Endothelial cell of umbilical vein (primary cell): ENCODE data around the gene PDLIM3. TPM values are rescaled to one million over a fixed set of nuclear protein-coding genes. Genes with fewer than 3 reads are reported as not detected.

Source experiments
- BruUV-seq: library from RNA; stranded (reverse); fragments of 400-500 nt; replicated peaks from 2 replicates; lab custom pipeline; 2021; lab: Mats Ljungman, UMichigan
- CTCF ChIA-PET: fragments of 300-600, 350-600 bp; sonication (Branson Sonifier 250); formaldehyde crosslinking; loops from one replicate; lab custom pipeline; 2021; ENCODE audit warnings: antibody characterized with exemption, inconsistent platforms; lab: Charles Lee
- POLR2A ChIA-PET: fragments of 300-600, 350-600 bp; sonication (Branson Sonifier 250); formaldehyde crosslinking; loops from one replicate; lab custom pipeline; 2021; ENCODE audit warnings: antibody characterized with exemption, inconsistent platforms; lab: Charles Lee
- DNase-seq: peaks from one replicate; pipeline ENCODE4 v3.0.0-alpha.2; 2011; ENCODE audit warnings: low read depth, low spot score
- FAIRE-seq: peaks from 2 replicates; lab custom pipeline; 2011; peaks lifted over from hg19 to GRCh38; lab: Jason Lieb, UNC
- H2AFZ ChIP-seq: 2 replicates; pipeline ENCODE4 v1.6.0; 2012; ENCODE audit warnings: low read depth, low read length, control low read depth, inconsistent platforms
- H3K27ac ChIP-seq: 2 replicates; pipeline ENCODE4 v1.5.1; 2011; ENCODE audit warnings: low read depth, mild to moderate bottlenecking, control low read depth, low read length, moderate library complexity; ENCODE audit not compliant: insufficient read depth
- H3K27me3 ChIP-seq, 2 experiments: 2 replicates each; pipeline versions ENCODE4 v1.6.0 to v1.6.1; 2011; ENCODE audit warnings: low read length in 2 of 2, mixed read lengths in 1 of 2; ENCODE audit not compliant: control insufficient read depth in 2 of 2, insufficient read depth in 2 of 2
- H3K36me3 ChIP-seq, 2 experiments: 2 replicates in 1 of 2; 3 replicates in 1 of 2; pipeline ENCODE4 v1.5.1; 2011; ENCODE audit warnings: low read length in 2 of 2, mild to moderate bottlenecking in 1 of 2, moderate library complexity in 1 of 2; ENCODE audit not compliant: control insufficient read depth in 2 of 2, insufficient read depth in 2 of 2; ENCODE audit errors: extremely low read depth in 1 of 2
- H3K4me1 ChIP-seq: 3 replicates; pipeline ENCODE4 v1.5.1; 2011; ENCODE audit warnings: mild to moderate bottlenecking, low read length; ENCODE audit not compliant: control insufficient read depth, insufficient read depth; ENCODE audit errors: extremely low read depth
- H3K4me2 ChIP-seq: 2 replicates; pipeline ENCODE4 v1.6.1; 2011; ENCODE audit warnings: low read length, control low read depth, mixed read lengths; ENCODE audit not compliant: insufficient read depth
- H3K4me3 ChIP-seq, 3 experiments: fragments of 200-600 bp in 1 of 3; sonication (generic), shearing (Covaris generic) in 1 of 3; replicated peaks in 1 of 3; 2 replicates each; pipeline ENCODE4 v1.5.1; 2011 to 2016; ENCODE audit warnings: control low read depth in 3 of 3, low read length in 3 of 3, mild to moderate bottlenecking in 2 of 3, inconsistent platforms in 1 of 3, low read depth in 1 of 3, moderate library complexity in 1 of 3; ENCODE audit not compliant: insufficient read depth in 1 of 3
- H3K79me2 ChIP-seq: 2 replicates; pipeline ENCODE4 v1.6.0; 2012; ENCODE audit warnings: low read length, inconsistent platforms; ENCODE audit not compliant: control insufficient read depth, insufficient read depth
- H3K9ac ChIP-seq: replicated peaks from 2 replicates; pipeline ENCODE3; 2011; ENCODE audit warnings: low read length, control low read depth; ENCODE audit not compliant: insufficient read depth; ENCODE audit errors: extremely low read depth
- H3K9me1 ChIP-seq: replicated peaks from 3 replicates; pipeline ENCODE4 v1.6.0; 2011; ENCODE audit warnings: mild to moderate bottlenecking, low read length; ENCODE audit not compliant: control insufficient read depth, insufficient read depth; ENCODE audit errors: extremely low read depth
- H3K9me3 ChIP-seq: replicated peaks from 2 replicates; pipeline ENCODE4 v1.5.1; 2012; ENCODE audit warnings: low read length, inconsistent platforms; ENCODE audit not compliant: control insufficient read depth, insufficient read depth
- H4K20me1 ChIP-seq: replicated peaks from 2 replicates; pipeline ENCODE3; 2011; ENCODE audit warnings: mild to moderate bottlenecking, low read length; ENCODE audit not compliant: control insufficient read depth, insufficient read depth; ENCODE audit errors: extremely low read depth
- CTCF ChIP-seq, 2 donors: IDR thresholded peaks; 1 replicate in 1 of 2; 2 replicates in 1 of 2; pipeline ENCODE4 v1.5.1; 2011; ENCODE audit warnings: low read length in 2 of 2, mild to moderate bottlenecking in 2 of 2, moderate library complexity in 2 of 2, control low read depth in 1 of 2, inconsistent platforms in 1 of 2, low read depth in 1 of 2; ENCODE audit not compliant: insufficient read depth in 1 of 2; ENCODE audit errors: extremely low read depth in 1 of 2
- EZH2 ChIP-seq: IDR thresholded peaks from 2 replicates; pipeline ENCODE4 v1.6.1; 2012; ENCODE audit warnings: borderline replicate concordance, low read depth, mild to moderate bottlenecking, moderate library complexity, low read length, inconsistent platforms; ENCODE audit not compliant: severe bottlenecking
- FOS ChIP-seq: IDR thresholded peaks from 2 replicates; pipeline ENCODE4 v1.6.1; 2011; ENCODE audit warnings: mild to moderate bottlenecking, low read length, moderate library complexity, borderline replicate concordance; ENCODE audit not compliant: insufficient read depth
- GATA2 ChIP-seq: IDR thresholded peaks from 2 replicates; pipeline ENCODE4 v1.7.0; 2011; ENCODE audit warnings: low read depth, mild to moderate bottlenecking, moderate library complexity, mixed read lengths, low read length; ENCODE audit not compliant: insufficient read length, insufficient read depth
- JUN ChIP-seq: IDR thresholded peaks from 2 replicates; pipeline ENCODE4 v1.6.1; 2011; ENCODE audit warnings: borderline replicate concordance, low read depth; ENCODE audit not compliant: insufficient read length, insufficient read depth
- MAX ChIP-seq: IDR thresholded peaks from 2 replicates; pipeline ENCODE4 v1.6.1; 2011; ENCODE audit not compliant: insufficient read depth, insufficient read length
- MYC ChIP-seq: IDR thresholded peaks from one replicate; pipeline ENCODE4 v1.6.1; 2011; ENCODE audit warnings: mild to moderate bottlenecking, low read depth, low read length
- POLR2A ChIP-seq: IDR thresholded peaks from 2 replicates; pipeline ENCODE4 v1.6.1; 2012; ENCODE audit warnings: low read depth, mild to moderate bottlenecking, control low read depth, low read length
- POLR2AphosphoS5 ChIP-seq: IDR thresholded peaks from 2 replicates; pipeline ENCODE4 v1.6.1; 2012; ENCODE audit warnings: low read depth, mild to moderate bottlenecking, control low read depth, low read length, moderate library complexity; ENCODE audit not compliant: insufficient read depth
- dilution Hi-C: fragments of 300-500 bp; cut with MboI; formaldehyde crosslinking; loops from one replicate; pipeline ENCODE4 v1.15.0; 2019; ENCODE audit warnings: low sequenced_read_pairs; ENCODE audit not compliant: extremely low pct_ligation_motif_present
- intact Hi-C: fragments of 100-400 bp; cut with micrococcal nuclease; formaldehyde crosslinking; loops from one replicate; pipeline ENCODE4 v1.10.0; 2022
- polyA plus RNA-seq, 4 experiments: library from polyadenylated mRNA; depleted of rRNA in 3 of 4; stranded (reverse) in 3 of 4; unstranded in 1 of 4; fragments of >200 nt; gene quantifications; 2 replicates each; pipeline versions ENCODE4 v1.2.1 to v1.2.3, GENCODE V29; 2011 to 2012; ENCODE audit warnings: missing spikeins in 1 of 4
- total RNA-seq: library from RNA; stranded (reverse); gene quantifications from 2 replicates; pipeline ENCODE4 v1.2.3, GENCODE V29; 2021

PDLIM3 gene
- total and polyA plus RNA-seq, 2 donors (not counting 3 experiments of a cell fraction or from before 2014, with no cell fraction given): 9.7 to 17.6 TPM

DNA sequence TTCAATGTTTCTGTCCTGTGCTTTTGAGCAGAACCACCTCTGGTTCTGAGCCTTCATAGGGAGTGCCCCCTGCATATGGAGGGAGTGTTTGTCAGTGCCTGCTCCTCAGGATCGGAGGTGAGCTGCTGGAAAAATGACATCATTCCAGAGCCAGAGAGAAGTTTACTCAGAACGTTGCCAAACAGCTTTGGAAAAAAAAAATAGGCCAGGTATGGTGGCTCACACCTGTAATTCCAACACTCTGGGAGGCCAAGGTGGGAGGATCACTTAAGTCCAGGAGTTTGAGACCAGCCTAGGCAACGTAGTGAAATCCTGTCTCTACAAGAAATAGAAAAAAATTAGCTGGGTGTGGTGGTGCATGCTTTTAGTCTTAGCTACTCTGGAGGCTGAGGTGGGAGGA lies 27.2 kb upstream of the PDLIM3 start:
- H3K79me2 ChIP-seq: no peaks in the 10 kb centered on the region
- CTCF ChIA-PET: interaction anchor here (1.2 to 1.3 kb wide), 2 partner anchors 8 to 35 kb away, joined by 3 to 4 read pairs; no protein-coding TSS in a partner anchor
- FAIRE-seq (no peak), DNase-seq (no peak)
- no peak overlapping the region for H3K4me2 ChIP-seq
- TF ChIP-seq GATA2: no peak
- TF ChIP-seq POLR2A: no peak
- no peak for TF ChIP-seq MAX
- no peak for TF ChIP-seq POLR2AphosphoS5
- no peak for TF ChIP-seq CTCF (IDR thresholded peaks at IDR 0.05; ENCODE audit: extremely low read depth in 1 of 2, insufficient read depth in 1 of 2, low read depth in 1 of 2, low read length in 2 of 2)
- TF ChIP-seq MYC: no peak
- no peak for TF ChIP-seq EZH2
- TF ChIP-seq FOS: no peak
- TF ChIP-seq JUN: no peak
- H4K20me1 ChIP-seq: no peaks in the 10 kb centered on the region
- H3K9me1 ChIP-seq: no peaks in the 10 kb centered on the region
- no peaks in the 10 kb centered on the region for H3K36me3 ChIP-seq
- no peaks in the 10 kb centered on the region for H3K27me3 ChIP-seq
- intact Hi-C loops (no loop called here), dilution Hi-C loops (no loop called here)
- no peak overlapping the region for H2AFZ ChIP-seq
- POLR2A ChIA-PET: interaction anchor here (0.9 kb wide), 1 partner anchor 27 kb away, joined by 3 read pairs; the partner anchor contains the start of gene PDLIM3
- no peak overlapping the region for H3K4me3 ChIP-seq
- BruUV-seq: no TSS peak
- H3K9me3 ChIP-seq: no peaks in the 10 kb centered on the region
- peaks cover 24% of the 10 kb centered on the region for H3K4me1 ChIP-seq
- no peak overlapping the region for H3K9ac ChIP-seq
- no peak overlapping the region for H3K27ac ChIP-seq
